ENCODE results near the gene RHOA.

DNA sequence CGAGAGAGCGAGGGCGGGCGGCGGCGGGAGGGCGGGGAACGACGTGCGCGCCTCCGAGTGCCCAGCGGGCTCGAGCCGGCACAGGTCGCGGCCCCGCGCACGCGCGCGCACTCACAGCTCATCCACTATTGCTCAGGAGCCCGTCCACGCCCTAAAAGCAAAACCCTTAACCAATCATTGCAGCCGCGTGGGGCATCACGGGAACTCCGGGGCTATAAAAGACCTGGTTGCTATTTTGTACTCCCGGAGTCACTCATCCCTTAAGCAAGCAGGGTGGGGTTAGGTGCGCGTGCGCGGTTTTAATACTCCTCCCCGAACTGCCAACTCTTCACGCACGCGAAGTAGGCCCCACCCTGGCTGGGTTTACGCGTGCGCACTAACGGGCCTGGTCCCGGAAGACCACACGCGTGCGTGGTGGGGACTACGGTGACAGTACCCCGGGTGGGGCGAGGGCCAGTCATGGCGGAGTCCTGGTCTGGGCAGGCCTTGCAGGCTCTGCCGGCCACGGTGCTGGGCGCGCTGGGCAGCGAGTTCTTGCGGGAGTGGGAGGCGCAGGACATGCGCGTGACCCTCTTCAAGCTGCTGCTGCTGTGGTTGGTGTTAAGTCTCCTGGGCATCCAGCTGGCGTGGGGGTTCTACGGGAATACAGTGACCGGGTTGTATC lies at the start of gene RHOA, which contains the start of gene TCTA:
- TF ChIP-seq, protein P1, sequence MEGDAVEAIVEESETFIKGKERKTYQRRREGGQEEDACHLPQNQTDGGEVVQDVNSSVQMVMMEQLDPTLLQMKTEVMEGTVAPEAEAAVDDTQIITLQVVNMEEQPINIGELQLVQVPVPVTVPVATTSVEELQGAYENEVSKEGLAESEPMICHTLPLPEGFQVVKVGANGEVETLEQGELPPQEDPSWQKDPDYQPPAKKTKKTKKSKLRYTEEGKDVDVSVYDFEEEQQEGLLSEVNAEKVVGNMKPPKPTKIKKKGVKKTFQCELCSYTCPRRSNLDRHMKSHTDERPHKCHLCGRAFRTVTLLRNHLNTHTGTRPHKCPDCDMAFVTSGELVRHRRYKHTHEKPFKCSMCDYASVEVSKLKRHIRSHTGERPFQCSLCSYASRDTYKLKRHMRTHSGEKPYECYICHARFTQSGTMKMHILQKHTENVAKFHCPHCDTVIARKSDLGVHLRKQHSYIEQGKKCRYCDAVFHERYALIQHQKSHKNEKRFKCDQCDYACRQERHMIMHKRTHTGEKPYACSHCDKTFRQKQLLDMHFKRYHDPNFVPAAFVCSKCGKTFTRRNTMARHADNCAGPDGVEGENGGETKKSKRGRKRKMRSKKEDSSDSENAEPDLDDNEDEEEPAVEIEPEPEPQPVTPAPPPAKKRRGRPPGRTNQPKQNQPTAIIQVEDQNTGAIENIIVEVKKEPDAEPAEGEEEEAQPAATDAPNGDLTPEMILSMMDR (conservative IDR thresholded peaks at IDR 0.05 in 1 of 2, IDR thresholded peaks at IDR 0.05 in 1 of 2; ENCODE audit: low read depth in 1 of 2, low read length in 2 of 2) = no peak
- no peak for TF ChIP-seq EZH2 (IDR thresholded peaks at IDR 0.05; ENCODE audit: low read length, missing control alignments)

All from fibroblast of lung (primary cell).